Measurements from ENCODE around the gene BICD2.

The BICD2 gene

DNA sequence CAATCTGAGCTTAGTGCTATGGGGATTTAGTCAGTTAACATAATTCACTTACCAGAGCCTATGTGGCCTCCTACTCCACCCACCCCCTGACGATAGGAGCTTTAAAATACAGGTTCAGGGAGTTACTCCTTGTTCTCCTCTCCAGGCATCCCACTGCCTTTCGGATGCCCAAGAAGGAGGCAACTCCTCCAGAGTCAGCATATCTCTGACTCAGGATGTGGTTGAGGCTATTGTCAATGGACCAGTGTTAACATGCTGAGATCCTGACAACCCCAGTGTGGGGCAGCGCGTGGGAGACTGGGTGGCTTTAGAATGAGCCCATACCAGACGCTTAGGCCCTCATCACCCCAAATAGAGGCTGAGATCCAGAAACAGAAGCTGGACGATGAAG, 27.4 kb downstream of the BICD2 start:
- DNase-seq (no peak), ATAC-seq (ENCODE audit: insufficient read depth, low read depth) (0 out of 3 replicates have a peak, but pooled peaks have one; percentile 42)
- Histone ChIP-seq H3K4me2 (ENCODE audit: insufficient read depth, low read length) (no peak overlapping the region), H3K79me2 (ENCODE audit: insufficient read depth, low read length) (peaks cover 94% of the 10 kb centered on the region), H3K4me1 (ENCODE audit: insufficient read depth, low read length) (no peaks in the 10 kb centered on the region), H3K27ac (ENCODE audit: low read length) (no peak overlapping the region), H4K20me1 (ENCODE audit: insufficient read depth, low read length) (peaks cover 72% of the 10 kb centered on the region), H3K9ac (ENCODE audit: low read depth, low read length) (no peak overlapping the region), H3K4me3 (ENCODE audit: low read depth in 1 of 2, low read length in 2 of 2) (no peak overlapping the region), H3K36me3 (ENCODE audit: insufficient read depth, low read length) (no peaks in the 10 kb centered on the region), H3K9me3 (ENCODE audit: insufficient read depth, low read length, severe bottlenecking) (no peaks in the 10 kb centered on the region), H3K27me3 (ENCODE audit: insufficient read depth, low read length, poor library complexity) (no peaks in the 10 kb centered on the region), H2AFZ (ENCODE audit: low read depth, low read length) (no peak overlapping the region)
- TF ChIP-seq EZH2 (IDR thresholded peaks at IDR 0.05; ENCODE audit: borderline replicate concordance, low read depth, low read length, severe bottlenecking) = no peak
- TF ChIP-seq, protein P1, sequence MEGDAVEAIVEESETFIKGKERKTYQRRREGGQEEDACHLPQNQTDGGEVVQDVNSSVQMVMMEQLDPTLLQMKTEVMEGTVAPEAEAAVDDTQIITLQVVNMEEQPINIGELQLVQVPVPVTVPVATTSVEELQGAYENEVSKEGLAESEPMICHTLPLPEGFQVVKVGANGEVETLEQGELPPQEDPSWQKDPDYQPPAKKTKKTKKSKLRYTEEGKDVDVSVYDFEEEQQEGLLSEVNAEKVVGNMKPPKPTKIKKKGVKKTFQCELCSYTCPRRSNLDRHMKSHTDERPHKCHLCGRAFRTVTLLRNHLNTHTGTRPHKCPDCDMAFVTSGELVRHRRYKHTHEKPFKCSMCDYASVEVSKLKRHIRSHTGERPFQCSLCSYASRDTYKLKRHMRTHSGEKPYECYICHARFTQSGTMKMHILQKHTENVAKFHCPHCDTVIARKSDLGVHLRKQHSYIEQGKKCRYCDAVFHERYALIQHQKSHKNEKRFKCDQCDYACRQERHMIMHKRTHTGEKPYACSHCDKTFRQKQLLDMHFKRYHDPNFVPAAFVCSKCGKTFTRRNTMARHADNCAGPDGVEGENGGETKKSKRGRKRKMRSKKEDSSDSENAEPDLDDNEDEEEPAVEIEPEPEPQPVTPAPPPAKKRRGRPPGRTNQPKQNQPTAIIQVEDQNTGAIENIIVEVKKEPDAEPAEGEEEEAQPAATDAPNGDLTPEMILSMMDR (IDR thresholded peaks at IDR 0.05; ENCODE audit: borderline replicate concordance, extremely low read depth, low read length, poor library complexity, severe bottlenecking) = no peak

DNA sequence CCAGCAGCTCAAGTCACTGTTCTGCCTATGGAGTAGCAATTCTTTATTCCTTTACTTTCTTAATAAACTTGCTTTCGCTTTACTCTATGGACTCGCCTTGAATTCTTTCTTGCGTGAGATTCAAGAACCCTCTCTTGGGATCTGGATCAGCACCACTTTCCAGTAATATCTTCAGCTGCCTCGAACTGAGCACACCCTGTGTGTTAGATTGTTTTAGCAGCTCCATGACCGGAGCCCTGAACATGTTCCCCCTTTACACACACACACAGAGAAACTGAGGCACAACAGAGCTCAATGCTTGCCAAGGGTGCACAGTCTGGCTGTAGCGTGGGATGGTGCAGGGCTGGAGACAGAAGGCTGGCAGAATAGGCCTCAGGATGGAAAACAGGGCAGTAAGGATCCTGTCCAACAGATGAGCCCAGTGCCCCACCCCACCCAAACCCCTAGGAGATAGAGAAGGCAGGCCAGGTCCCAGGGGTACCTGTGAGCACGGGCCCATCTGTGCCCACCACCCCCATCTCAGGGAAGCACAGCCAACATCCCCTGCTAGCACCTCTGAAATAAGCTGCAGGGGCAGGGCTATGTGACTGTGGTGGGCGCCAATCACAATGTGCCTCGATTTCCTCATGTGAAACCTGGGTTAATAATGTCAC, 27.9 kb downstream of the BICD2 start:
- no peaks in the 10 kb centered on the region for H3K4me1 ChIP-seq (ENCODE audit: insufficient read depth, low read length)
- H3K36me3 ChIP-seq (ENCODE audit: insufficient read depth, low read length) = no peaks in the 10 kb centered on the region
- H3K79me2 ChIP-seq (ENCODE audit: insufficient read depth, low read length) = peaks cover 94% of the 10 kb centered on the region
- no peak overlapping the region for H3K4me2 ChIP-seq (ENCODE audit: insufficient read depth, low read length)
- no peak overlapping the region for H2AFZ ChIP-seq (ENCODE audit: low read depth, low read length)
- DNase-seq (no peak), ATAC-seq (ENCODE audit: insufficient read depth, low read depth) (no peak)
- H3K9ac ChIP-seq (ENCODE audit: low read depth, low read length) = no peak overlapping the region
- H3K27me3 ChIP-seq (ENCODE audit: insufficient read depth, low read length, poor library complexity) = no peaks in the 10 kb centered on the region
- TF ChIP-seq EZH2 (IDR thresholded peaks at IDR 0.05; ENCODE audit: borderline replicate concordance, low read depth, low read length, severe bottlenecking) = no peak
- TF ChIP-seq, protein P1 (IDR thresholded peaks at IDR 0.05; ENCODE audit: borderline replicate concordance, extremely low read depth, low read length, poor library complexity, severe bottlenecking) = no peak
- H3K4me3 ChIP-seq (ENCODE audit: low read depth in 1 of 2, low read length in 2 of 2) = no peak overlapping the region
- no peak overlapping the region for H3K27ac ChIP-seq (ENCODE audit: low read length)
- H4K20me1 ChIP-seq (ENCODE audit: insufficient read depth, low read length) = peaks cover 75% of the 10 kb centered on the region
- no peaks in the 10 kb centered on the region for H3K9me3 ChIP-seq (ENCODE audit: insufficient read depth, low read length, severe bottlenecking)

DNA sequence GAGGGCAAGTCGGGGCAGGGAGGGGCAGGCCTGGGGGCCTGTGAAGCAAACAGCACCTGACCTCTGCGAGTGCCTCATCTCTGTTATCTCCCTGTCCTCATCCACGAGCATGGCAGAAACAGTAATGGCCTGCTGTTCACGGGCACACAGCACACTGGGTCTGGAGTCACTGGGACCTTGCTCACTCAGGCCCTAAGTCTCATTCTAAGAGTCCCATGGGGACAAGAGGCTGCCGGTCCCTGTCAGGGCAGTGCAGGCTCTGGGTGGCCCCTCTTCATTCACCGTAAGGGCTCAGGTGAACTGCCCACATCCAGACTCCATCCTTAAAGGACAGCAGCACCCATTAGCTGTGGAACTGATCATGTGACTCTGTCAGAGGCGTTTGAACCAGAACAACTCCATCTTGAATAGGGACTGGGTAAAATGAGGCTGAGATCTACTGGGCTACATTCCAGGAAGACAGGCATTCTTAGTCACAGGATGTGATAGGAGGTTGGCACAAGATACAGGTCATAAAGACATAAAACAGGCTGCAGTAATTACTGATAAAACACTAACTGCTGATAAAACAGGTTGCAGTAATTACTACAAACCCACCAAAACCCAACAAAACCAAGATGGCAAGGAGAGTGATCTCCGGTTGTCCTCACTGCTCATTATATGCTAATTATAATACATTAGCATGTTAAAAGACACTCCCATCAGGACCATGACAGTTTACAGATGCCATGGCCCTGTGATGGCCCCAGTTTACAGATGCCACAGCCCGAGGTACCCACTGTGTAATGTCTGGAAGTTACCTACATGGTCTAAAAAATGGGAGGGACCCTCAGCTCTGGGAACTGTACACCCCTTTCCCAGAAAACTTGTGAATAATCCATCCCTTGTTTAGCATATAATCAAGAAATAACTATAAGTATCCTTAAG, 28.7 kb downstream of the BICD2 start:
- H4K20me1 ChIP-seq (ENCODE audit: insufficient read depth, low read length) = peaks cover 72% of the 10 kb centered on the region
- TF ChIP-seq EZH2 (IDR thresholded peaks at IDR 0.05; ENCODE audit: borderline replicate concordance, low read depth, low read length, severe bottlenecking) = no peak
- TF ChIP-seq, protein P1 (IDR thresholded peaks at IDR 0.05; ENCODE audit: borderline replicate concordance, extremely low read depth, low read length, poor library complexity, severe bottlenecking) = no peak
- ATAC-seq (ENCODE audit: insufficient read depth, low read depth) = no peak
- no peak overlapping the region for H3K9ac ChIP-seq (ENCODE audit: low read depth, low read length)
- H3K36me3 ChIP-seq (ENCODE audit: insufficient read depth, low read length) = no peaks in the 10 kb centered on the region
- H3K4me1 ChIP-seq (ENCODE audit: insufficient read depth, low read length) = no peaks in the 10 kb centered on the region
- no peak overlapping the region for H3K27ac ChIP-seq (ENCODE audit: low read length)
- no peaks in the 10 kb centered on the region for H3K9me3 ChIP-seq (ENCODE audit: insufficient read depth, low read length, severe bottlenecking)
- no peaks in the 10 kb centered on the region for H3K27me3 ChIP-seq (ENCODE audit: insufficient read depth, low read length, poor library complexity)
- H3K4me3 ChIP-seq (ENCODE audit: low read depth in 1 of 2, low read length in 2 of 2) = no peak overlapping the region
- H2AFZ ChIP-seq (ENCODE audit: low read depth, low read length) = no peak overlapping the region
- H3K79me2 ChIP-seq (ENCODE audit: insufficient read depth, low read length) = peaks cover 94% of the 10 kb centered on the region
- H3K4me2 ChIP-seq (ENCODE audit: insufficient read depth, low read length) = no peak overlapping the region
- no peak for DNase-seq
